ENCODE results near the gene RIF1.

GRCh38 chr2:151482171-151482725 is 72.5 kb downstream of the RIF1 start:
- TF ChIP-seq RARB (CRISPR knock-in tag; IDR thresholded peaks at IDR 0.05) (no peak), CREB5 (CRISPR knock-in tag; IDR thresholded peaks at IDR 0.05; ENCODE audit: low read depth) (no peak)
